ENCODE data around the gene MRPL23.

- TF ChIP-seq CTCF (IDR thresholded peaks at IDR 0.05; ENCODE audit: low read depth, low read length, poor library complexity, severe bottlenecking): no peak
- TF ChIP-seq EZH2phosphoT487 (IDR thresholded peaks at IDR 0.05; ENCODE audit: borderline replicate concordance, low read length): no peak
Observed at GRCh38 chr11:1937616-1938342, 9.4 kb upstream of the MRPL23 start.

Data from DOHH2 (cell line).